Stimulated activated naive CD4-positive, alpha-beta T cell treated with Interleukin-2 at 50 U/mL for 16 hours (primary cell): ENCODE measurements around the gene RFX2.

Source experiments
- DNase-seq: peaks from one replicate; lab custom pipeline; 2025; lab: John Stamatoyannopoulos, UW

Gene RFX2

GRCh38 chr19:6059988-6060599 lies 50.2 kb downstream of the RFX2 start:
- DNase-seq: no peak

- DNase-seq: no peak
Observed at GRCh38 chr19:6059396-6059947, 50.8 kb downstream of the RFX2 start.

GRCh38 chr19:6058518-6059201 lies 51.6 kb downstream of the RFX2 start:
- no peak for DNase-seq

- no peak for DNase-seq
Observed at GRCh38 chr19:6057651-6058517, 52.4 kb downstream of the RFX2 start.

GRCh38 chr19:6056801-6057650 lies 53.3 kb downstream of the RFX2 start:
- DNase-seq: no peak

- DNase-seq: no peak
Observed at GRCh38 chr19:6056282-6056741, 54.0 kb downstream of the RFX2 start.

- DNase-seq: no peak
Observed at GRCh38 chr19:6055013-6055795, 55.1 kb downstream of the RFX2 start.

- peak; percentile 59 for DNase-seq
Observed at GRCh38 chr19:6048793-6049405, 61.4 kb downstream of the RFX2 start.

- DNase-seq: no peak
Observed at GRCh38 chr19:6048348-6048747, 62.0 kb downstream of the RFX2 start.

GRCh38 chr19:6047741-6048251 lies 62.5 kb downstream of the RFX2 start:
- DNase-seq: no peak

GRCh38 chr19:6047256-6047655 lies 63.0 kb downstream of the RFX2 start:
- DNase-seq: no peak

- no peak for DNase-seq
Observed at GRCh38 chr19:6045108-6045507, 65.2 kb downstream of the RFX2 start.

- no peak for DNase-seq
Observed at GRCh38 chr19:6044056-6044805, 66.1 kb downstream of the RFX2 start.

GRCh38 chr19:6042776-6043726 lies 67.2 kb downstream of the RFX2 start:
- no peak for DNase-seq

GRCh38 chr19:6041991-6042481 lies 68.3 kb downstream of the RFX2 start:
- DNase-seq: no peak

GRCh38 chr19:6041071-6041470 lies 69.2 kb downstream of the RFX2 start:
- DNase-seq: no peak

- DNase-seq: no peak
Observed at GRCh38 chr19:6039566-6040225, 70.6 kb downstream of the RFX2 start.
